ENCODE results near the gene GALNT2. TPM values are rescaled to one million over a fixed set of nuclear protein-coding genes. Genes with fewer than 3 reads are reported as not detected.

The GALNT2 gene
- polyA plus RNA-seq, 2 of the 4 experiments (the other 2 are of a cell fraction), result 66.9 to 114 TPM

DNA sequence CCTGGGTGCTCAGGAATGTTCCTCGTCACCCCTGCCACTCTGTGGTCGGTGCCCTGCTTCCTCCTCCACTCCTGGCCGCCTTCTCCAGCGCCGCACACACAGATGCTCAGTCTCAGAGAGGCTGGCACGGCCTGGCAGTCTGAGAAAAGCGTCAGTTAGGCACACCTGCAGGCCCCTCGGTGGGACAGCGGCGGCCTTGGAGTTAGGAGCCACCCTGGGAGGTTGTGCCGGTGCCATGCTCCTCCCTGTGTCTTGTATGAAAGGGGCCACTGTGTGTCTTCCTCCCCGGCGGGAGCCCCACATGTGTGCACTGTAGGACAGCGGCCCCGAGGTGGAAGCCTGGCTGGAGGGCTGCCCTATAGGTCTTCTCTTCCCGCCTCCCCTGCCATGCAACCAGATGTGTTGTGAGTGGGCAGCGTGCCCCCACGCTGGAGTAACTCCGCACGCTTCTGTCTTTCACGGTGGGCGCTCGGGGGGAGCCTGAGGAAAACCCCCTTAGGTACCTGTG, 213.9 kb downstream of the GALNT2 start:
- Histone ChIP-seq H3K4me3 (no peak overlapping the region), H3K27ac (no peak overlapping the region), H3K4me1 (no peaks in the 10 kb centered on the region), H3K4me2 (no peak overlapping the region), H3K9me3 (no peaks in the 10 kb centered on the region)
- WGBS (ENCODE audit: missing lambda C conversion rate), result 95% methylated on average over 18 of the region's 23 CpGs
- no peak; a peak in 1 of 6 replicates for ATAC-seq
- ChIA-PET CTCF (interaction anchor here (0.6 to 1.5 kb wide), 3 partner anchors 12 to 620 kb away, joined by 3 to 4 read pairs (median 3); no protein-coding TSS in a partner anchor), POLR2A (no interaction called here)
- TF ChIP-seq CHD4 (IDR thresholded peaks at IDR 0.05; ENCODE audit: borderline replicate concordance) (no peak), MAFK (IDR thresholded peaks at IDR 0.05; ENCODE audit: partially characterized antibody) (no peak), RARB (CRISPR knock-in tag; IDR thresholded peaks at IDR 0.05) (no peak), JUN (IDR thresholded peaks at IDR 0.05) (no peak), CBX8 (IDR thresholded peaks at IDR 0.05) (no peak), HEYL (CRISPR knock-in tag; IDR thresholded peaks at IDR 0.05) (no peak)
- TF ChIP-seq, protein P1, sequence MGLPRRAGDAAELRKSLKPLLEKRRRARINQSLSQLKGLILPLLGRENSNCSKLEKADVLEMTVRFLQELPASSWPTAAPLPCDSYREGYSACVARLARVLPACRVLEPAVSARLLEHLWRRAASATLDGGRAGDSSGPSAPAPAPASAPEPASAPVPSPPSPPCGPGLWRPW (IDR thresholded peaks at IDR 0.05), result no peak
- TF ChIP-seq, protein P2, sequence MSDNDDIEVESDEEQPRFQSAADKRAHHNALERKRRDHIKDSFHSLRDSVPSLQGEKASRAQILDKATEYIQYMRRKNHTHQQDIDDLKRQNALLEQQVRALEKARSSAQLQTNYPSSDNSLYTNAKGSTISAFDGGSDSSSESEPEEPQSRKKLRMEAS (IDR thresholded peaks at IDR 0.05), result no peak
- no peak for FAIRE-seq
- DNase-seq (ENCODE audit: low read depth in 1 of 2, low spot score in 1 of 2), result no peak

GRCh38 chr1:230281556-230281955, 214.5 kb downstream of the GALNT2 start:
- CTCF ChIA-PET, result interaction anchor here (1.0 to 1.5 kb wide), 2 partner anchors 11 to 621 kb away, joined by 3 read pairs; no protein-coding TSS in a partner anchor
- no peak overlapping the region for H3K4me2 ChIP-seq
- FAIRE-seq (no peak), ATAC-seq (no peak), DNase-seq (ENCODE audit: low read depth in 1 of 2, low spot score in 1 of 2) (no peak)
- H3K4me3 ChIP-seq, result no peak overlapping the region
- H3K4me1 ChIP-seq, result no peaks in the 10 kb centered on the region
- POLR2A ChIA-PET, result no interaction called here
- H3K27ac ChIP-seq, result no peak overlapping the region
- TF ChIP-seq RARB (CRISPR knock-in tag; IDR thresholded peaks at IDR 0.05), result no peak
- TF ChIP-seq POLR2AphosphoS2 (conservative IDR thresholded peaks at IDR 0.05; ENCODE audit: low read length), result no peak
- TF ChIP-seq MAZ (IDR thresholded peaks at IDR 0.05; ENCODE audit: borderline replicate concordance, low read depth, low read length), result no peak
- no peak for TF ChIP-seq CHD2 (IDR thresholded peaks at IDR 0.05; ENCODE audit: low read length, partially characterized antibody)
- TF ChIP-seq FOSB (CRISPR knock-in tag; IDR thresholded peaks at IDR 0.05), result no peak
- no peak for TF ChIP-seq RNF2 (IDR thresholded peaks at IDR 0.05; ENCODE audit: borderline replicate concordance, low read depth)
- 94% methylated on average over 17 of the region's 17 CpGs for WGBS (ENCODE audit: missing lambda C conversion rate)
- H3K9me3 ChIP-seq, result no peaks in the 10 kb centered on the region

GRCh38 chr1:230282157-230282556, 215.1 kb downstream of the GALNT2 start:
- Histone ChIP-seq H3K4me3 (no peak overlapping the region), H3K4me2 (no peak overlapping the region), H3K9me3 (no peaks in the 10 kb centered on the region), H3K4me1 (no peaks in the 10 kb centered on the region), H3K27ac (no peak overlapping the region)
- no peak for TF ChIP-seq HEYL (CRISPR knock-in tag; IDR thresholded peaks at IDR 0.05)
- TF ChIP-seq RARB (CRISPR knock-in tag; IDR thresholded peaks at IDR 0.05), result no peak
- TF ChIP-seq RFX5 (IDR thresholded peaks at IDR 0.05), result no peak
- TF ChIP-seq RNF2 (IDR thresholded peaks at IDR 0.05; ENCODE audit: borderline replicate concordance, low read depth), result no peak
- TF ChIP-seq, protein P1 (IDR thresholded peaks at IDR 0.05), result no peak
- no peak for TF ChIP-seq HOXB5 (CRISPR knock-in tag; IDR thresholded peaks at IDR 0.05)
- TF ChIP-seq FOSL2 (IDR thresholded peaks at IDR 0.05), result no peak
- no peak for TF ChIP-seq FOSL2 (CRISPR knock-in tag; IDR thresholded peaks at IDR 0.05)
- TF ChIP-seq CHD2 (IDR thresholded peaks at IDR 0.05; ENCODE audit: low read length, partially characterized antibody), result no peak
- TF ChIP-seq ZC3H11A (IDR thresholded peaks at IDR 0.05), result no peak
- no peak for TF ChIP-seq ATOH8 (CRISPR knock-in tag; IDR thresholded peaks at IDR 0.05; ENCODE audit: low read depth)
- TF ChIP-seq SMC3 (IDR thresholded peaks at IDR 0.05), result no peak
- no peak for TF ChIP-seq TFCP2L1 (CRISPR knock-in tag; IDR thresholded peaks at IDR 0.05)
- CTCF ChIA-PET, result interaction anchor here (1.5 kb wide), 1 partner anchor 621 kb away, joined by 3 read pairs; no protein-coding TSS in a partner anchor
- POLR2A ChIA-PET, result no interaction called here
- no peak for ATAC-seq
- no peak for DNase-seq (ENCODE audit: low read depth in 1 of 2, low spot score in 1 of 2)
- FAIRE-seq, result no peak
- WGBS (ENCODE audit: missing lambda C conversion rate), result 78% methylated on average over 3 of the region's 3 CpGs

Data from A549 (cell line).